ENCODE results near the gene TUBA4B.

Gene TUBA4B

DNA sequence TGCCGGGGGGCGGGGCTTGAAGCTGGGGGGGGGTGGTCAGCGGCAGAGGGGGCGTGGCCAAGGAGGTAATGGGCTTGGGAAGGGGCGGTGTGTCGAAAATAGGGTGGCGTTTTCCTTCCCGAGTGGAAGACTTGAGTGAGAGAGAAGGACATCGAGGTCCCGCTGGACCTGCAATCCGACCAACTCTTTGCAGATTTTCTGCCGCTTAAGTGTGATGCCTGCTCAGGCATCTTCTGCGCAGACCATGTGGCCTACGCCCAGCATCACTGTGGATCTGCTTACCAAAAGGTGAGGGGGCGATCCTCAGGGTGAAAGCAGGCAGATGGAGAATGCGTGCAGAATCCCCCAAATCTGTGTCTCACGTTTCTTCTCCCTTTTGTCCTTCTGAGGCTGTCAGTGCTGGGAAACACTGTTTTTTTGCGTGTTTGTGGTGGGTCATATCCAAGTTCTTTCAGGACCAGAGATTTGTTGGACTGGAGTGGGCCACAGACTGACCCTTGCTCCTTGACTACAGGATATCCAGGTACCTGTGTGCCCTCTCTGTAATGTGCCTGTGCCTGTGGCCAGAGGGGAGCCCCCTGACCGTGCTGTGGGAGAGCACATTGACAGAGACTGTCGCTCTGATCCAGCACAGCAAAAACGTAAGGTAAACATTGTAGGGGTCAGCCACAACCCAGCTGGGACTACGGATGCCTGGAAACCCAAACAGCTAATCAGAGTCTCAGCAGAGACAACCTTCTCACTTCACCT lies 45.7 kb upstream of the TUBA4B start:
- TF ChIP-seq, protein P1, sequence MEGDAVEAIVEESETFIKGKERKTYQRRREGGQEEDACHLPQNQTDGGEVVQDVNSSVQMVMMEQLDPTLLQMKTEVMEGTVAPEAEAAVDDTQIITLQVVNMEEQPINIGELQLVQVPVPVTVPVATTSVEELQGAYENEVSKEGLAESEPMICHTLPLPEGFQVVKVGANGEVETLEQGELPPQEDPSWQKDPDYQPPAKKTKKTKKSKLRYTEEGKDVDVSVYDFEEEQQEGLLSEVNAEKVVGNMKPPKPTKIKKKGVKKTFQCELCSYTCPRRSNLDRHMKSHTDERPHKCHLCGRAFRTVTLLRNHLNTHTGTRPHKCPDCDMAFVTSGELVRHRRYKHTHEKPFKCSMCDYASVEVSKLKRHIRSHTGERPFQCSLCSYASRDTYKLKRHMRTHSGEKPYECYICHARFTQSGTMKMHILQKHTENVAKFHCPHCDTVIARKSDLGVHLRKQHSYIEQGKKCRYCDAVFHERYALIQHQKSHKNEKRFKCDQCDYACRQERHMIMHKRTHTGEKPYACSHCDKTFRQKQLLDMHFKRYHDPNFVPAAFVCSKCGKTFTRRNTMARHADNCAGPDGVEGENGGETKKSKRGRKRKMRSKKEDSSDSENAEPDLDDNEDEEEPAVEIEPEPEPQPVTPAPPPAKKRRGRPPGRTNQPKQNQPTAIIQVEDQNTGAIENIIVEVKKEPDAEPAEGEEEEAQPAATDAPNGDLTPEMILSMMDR (IDR thresholded peaks at IDR 0.05), result no peak
- no peak for DNase-seq (ENCODE audit: low spot score)
- Histone ChIP-seq H3K4me3 (peak overlapping the region; percentile 79), H3K27ac (peak overlapping the region; percentile 92 to 94)

GRCh38 chr2:219207884-219208740 lies 44.9 kb upstream of the TUBA4B start:
- Histone ChIP-seq H3K27ac (peak overlapping the region; percentile 92 to 94), H3K4me3 (peak overlapping the region; percentile 79)
- no peak for DNase-seq (ENCODE audit: low spot score)
- TF ChIP-seq, protein P1 (IDR thresholded peaks at IDR 0.05), result no peak

DNA sequence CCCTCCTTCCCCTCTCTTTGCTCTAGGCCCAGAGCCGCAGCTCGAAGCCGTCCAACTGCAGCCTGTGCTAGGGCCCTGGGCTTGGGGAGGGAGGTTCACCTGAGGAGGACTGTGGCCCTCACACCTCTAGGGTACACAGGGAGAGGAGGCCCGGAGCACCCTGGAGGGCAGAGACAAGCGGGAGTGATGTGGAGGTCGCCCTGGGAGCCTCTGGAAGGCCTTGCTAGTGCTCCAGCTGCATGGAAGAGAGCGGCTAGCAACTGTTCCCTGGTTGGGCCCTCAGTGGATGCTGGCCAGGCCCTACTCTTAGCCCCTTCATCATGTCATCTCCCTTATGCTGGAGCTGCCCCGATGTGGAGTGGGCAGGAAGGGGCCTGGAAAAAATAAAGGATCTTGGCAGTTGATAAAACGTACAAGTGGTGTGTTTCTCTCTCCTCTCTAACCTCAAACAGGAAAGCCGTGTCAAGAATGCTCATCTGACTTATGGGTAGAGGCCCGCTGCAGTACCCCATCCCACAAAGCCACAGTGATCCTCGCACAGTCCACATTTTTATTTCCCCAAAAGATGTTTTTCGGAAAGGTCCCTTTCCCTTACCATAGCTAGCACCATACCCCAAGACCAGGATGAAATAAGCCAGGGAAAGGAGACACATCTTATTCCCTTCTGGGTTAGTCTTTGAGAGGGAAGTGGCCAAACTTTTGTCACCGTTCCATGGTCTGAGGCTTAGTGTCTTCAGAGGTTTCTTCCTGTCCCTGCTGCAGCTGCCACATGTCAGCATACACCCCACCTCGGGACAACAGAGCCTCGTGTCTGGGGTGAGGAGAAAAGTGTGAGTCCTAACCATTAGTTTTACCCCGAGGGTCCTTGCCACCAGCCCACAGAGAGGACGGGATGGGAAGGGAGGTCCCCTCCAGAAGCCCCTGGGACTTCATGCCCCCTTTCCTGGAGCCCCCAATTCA lies 43.5 kb upstream of the TUBA4B start:
- no peak overlapping the region for H3K4me3 ChIP-seq
- no peak overlapping the region for H3K27ac ChIP-seq
- no peak for DNase-seq (ENCODE audit: low spot score)
- TF ChIP-seq, protein P1 (IDR thresholded peaks at IDR 0.05), result no peak

- Histone ChIP-seq H3K4me3 (no peak overlapping the region), H3K27ac (no peak overlapping the region)
- TF ChIP-seq, protein P1 (IDR thresholded peaks at IDR 0.05), result no peak
- DNase-seq (ENCODE audit: low spot score), result no peak
These were observed 42.7 kb upstream of the TUBA4B start for GRCh38 chr2:219210196-219210885.

- DNase-seq (ENCODE audit: low spot score), result no peak
- Histone ChIP-seq H3K27ac (no peak overlapping the region), H3K4me3 (no peak overlapping the region)
- TF ChIP-seq, protein P1 (IDR thresholded peaks at IDR 0.05), result no peak
These were observed 42.1 kb upstream of the TUBA4B start for GRCh38 chr2:219210886-219211362.

GRCh38 chr2:219213026-219213415 lies 40.0 kb upstream of the TUBA4B start:
- no peak overlapping the region for H3K27ac ChIP-seq
- H3K4me3 ChIP-seq, result no peak overlapping the region
- TF ChIP-seq, protein P1 (IDR thresholded peaks at IDR 0.05), result no peak
- no peak for DNase-seq (ENCODE audit: low spot score)
